ENCODE measurements around the gene SH3TC1.

Gene SH3TC1

DNA sequence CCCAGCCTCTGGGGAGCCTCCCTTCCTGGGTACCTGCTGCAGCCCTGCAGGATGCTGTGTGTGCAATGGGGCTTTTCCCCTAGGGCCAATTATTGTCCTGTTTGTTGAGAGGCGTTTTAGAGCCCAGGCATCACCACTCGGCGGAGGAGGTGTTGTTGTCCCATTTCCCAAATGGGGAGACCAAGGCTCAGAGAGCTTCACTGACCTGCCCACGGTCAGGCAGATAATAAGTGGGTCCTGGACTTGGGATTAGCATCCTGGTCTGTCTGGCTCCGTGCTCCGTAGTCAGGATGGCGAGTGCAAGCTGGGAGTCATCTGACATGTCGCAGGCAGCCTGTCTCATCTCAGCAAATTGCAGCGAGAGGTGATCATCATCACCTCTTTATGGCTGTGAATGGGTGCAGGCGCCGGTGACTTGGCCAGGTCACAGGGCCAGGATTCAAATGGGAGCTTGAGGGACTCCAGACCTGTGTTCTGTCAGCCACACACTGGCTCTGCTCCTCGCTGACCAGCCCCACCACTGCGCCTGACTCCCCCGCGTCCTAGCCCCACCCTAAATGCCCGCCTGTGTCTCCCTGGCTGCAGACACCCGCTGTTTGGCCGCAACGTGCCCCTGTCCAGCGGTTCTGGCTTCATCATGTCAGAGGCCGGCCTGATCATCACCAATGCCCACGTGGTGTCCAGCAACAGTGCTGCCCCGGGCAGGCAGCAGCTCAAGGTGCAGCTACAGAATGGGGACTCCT, 87.1 kb downstream of the SH3TC1 start:
- peaks cover 4% of the 10 kb centered on the region; the same call in 1 of the 2 replicates for H3K27me3 ChIP-seq (ENCODE audit: insufficient read depth, low read length)
- H3K27ac ChIP-seq (ENCODE audit: low read depth, low read length, poor library complexity, severe bottlenecking), result no peak overlapping the region
- H3K4me1 ChIP-seq (ENCODE audit: insufficient read depth, low read length, severe bottlenecking), result peaks cover 39% of the 10 kb centered on the region
- H3K9me3 ChIP-seq (ENCODE audit: low read length), result no peaks in the 10 kb centered on the region
- TF ChIP-seq, protein P1, sequence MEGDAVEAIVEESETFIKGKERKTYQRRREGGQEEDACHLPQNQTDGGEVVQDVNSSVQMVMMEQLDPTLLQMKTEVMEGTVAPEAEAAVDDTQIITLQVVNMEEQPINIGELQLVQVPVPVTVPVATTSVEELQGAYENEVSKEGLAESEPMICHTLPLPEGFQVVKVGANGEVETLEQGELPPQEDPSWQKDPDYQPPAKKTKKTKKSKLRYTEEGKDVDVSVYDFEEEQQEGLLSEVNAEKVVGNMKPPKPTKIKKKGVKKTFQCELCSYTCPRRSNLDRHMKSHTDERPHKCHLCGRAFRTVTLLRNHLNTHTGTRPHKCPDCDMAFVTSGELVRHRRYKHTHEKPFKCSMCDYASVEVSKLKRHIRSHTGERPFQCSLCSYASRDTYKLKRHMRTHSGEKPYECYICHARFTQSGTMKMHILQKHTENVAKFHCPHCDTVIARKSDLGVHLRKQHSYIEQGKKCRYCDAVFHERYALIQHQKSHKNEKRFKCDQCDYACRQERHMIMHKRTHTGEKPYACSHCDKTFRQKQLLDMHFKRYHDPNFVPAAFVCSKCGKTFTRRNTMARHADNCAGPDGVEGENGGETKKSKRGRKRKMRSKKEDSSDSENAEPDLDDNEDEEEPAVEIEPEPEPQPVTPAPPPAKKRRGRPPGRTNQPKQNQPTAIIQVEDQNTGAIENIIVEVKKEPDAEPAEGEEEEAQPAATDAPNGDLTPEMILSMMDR (IDR thresholded peaks at IDR 0.05; ENCODE audit: low read length), result no peak
- no peak for TF ChIP-seq EZH2 (IDR thresholded peaks at IDR 0.05; ENCODE audit: borderline replicate concordance, low read length)
- no peak overlapping the region for H3K4me2 ChIP-seq (ENCODE audit: low read length)
- H3F3A ChIP-seq (ENCODE audit: insufficient read depth, low read length), result no peaks in the 10 kb centered on the region
- no peak overlapping the region for H3K9ac ChIP-seq (ENCODE audit: low read length)
- H3K79me2 ChIP-seq (ENCODE audit: insufficient read depth, low read length), result no peaks in the 10 kb centered on the region
- H2AFZ ChIP-seq (ENCODE audit: low read length), result no peak overlapping the region
- H3K9me2 ChIP-seq (ENCODE audit: low read depth, low read length), result no peaks in the 10 kb centered on the region
- no peaks in the 10 kb centered on the region for H3K36me3 ChIP-seq (ENCODE audit: insufficient read depth, low read length)
- no peaks in the 10 kb centered on the region for H4K20me1 ChIP-seq (ENCODE audit: insufficient read depth, low read length)
- no peak overlapping the region for H3K4me3 ChIP-seq (ENCODE audit: low read depth, low read length, poor library complexity, severe bottlenecking)

DNA sequence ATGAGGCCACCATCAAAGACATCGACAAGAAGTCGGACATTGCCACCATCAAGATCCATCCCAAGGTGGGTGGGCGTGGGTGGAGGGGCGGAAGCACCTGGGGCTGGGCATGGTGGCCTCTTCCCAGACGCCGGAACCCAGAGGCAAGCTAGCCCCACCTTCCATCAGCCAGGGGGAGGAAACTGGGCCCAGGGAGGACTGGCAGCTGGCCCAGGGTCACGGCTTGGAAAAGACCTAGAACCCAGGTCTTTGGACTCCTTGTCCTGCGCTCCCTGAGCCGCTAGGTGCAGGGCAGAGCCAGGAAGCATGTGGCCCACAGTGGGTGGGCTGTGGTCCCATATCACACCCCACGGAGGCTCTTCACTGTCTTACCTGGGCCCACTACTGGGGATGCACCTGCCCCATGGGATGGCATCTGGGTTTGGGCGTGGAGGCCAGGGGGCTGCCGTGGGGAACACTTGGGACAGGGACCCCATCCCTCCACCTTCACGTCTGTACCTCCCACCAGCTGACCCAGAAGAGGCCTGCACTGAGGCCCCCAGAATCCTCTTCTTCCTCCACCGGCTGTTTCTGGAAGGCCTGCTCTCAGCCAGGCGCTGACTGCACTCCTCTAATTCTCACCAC, 87.7 kb downstream of the SH3TC1 start:
- no peaks in the 10 kb centered on the region for H3K9me3 ChIP-seq (ENCODE audit: low read length)
- H3F3A ChIP-seq (ENCODE audit: insufficient read depth, low read length), result no peaks in the 10 kb centered on the region
- no peaks in the 10 kb centered on the region for H3K79me2 ChIP-seq (ENCODE audit: insufficient read depth, low read length)
- no peak overlapping the region for H3K27ac ChIP-seq (ENCODE audit: low read depth, low read length, poor library complexity, severe bottlenecking)
- peaks cover 43% of the 10 kb centered on the region for H3K4me1 ChIP-seq (ENCODE audit: insufficient read depth, low read length, severe bottlenecking)
- H2AFZ ChIP-seq (ENCODE audit: low read length), result no peak overlapping the region
- H3K27me3 ChIP-seq (ENCODE audit: insufficient read depth, low read length), result peaks cover 4% of the 10 kb centered on the region; the same call in 1 of the 2 replicates
- no peaks in the 10 kb centered on the region for H3K36me3 ChIP-seq (ENCODE audit: insufficient read depth, low read length)
- H3K4me2 ChIP-seq (ENCODE audit: low read length), result no peak overlapping the region
- H3K9ac ChIP-seq (ENCODE audit: low read length), result no peak overlapping the region
- no peak overlapping the region for H3K4me3 ChIP-seq (ENCODE audit: low read depth, low read length, poor library complexity, severe bottlenecking)
- H3K9me2 ChIP-seq (ENCODE audit: low read depth, low read length), result no peaks in the 10 kb centered on the region
- no peaks in the 10 kb centered on the region for H4K20me1 ChIP-seq (ENCODE audit: insufficient read depth, low read length)
- TF ChIP-seq, protein P1 (IDR thresholded peaks at IDR 0.05; ENCODE audit: low read length), result no peak
- no peak for TF ChIP-seq EZH2 (IDR thresholded peaks at IDR 0.05; ENCODE audit: borderline replicate concordance, low read length)

DNA sequence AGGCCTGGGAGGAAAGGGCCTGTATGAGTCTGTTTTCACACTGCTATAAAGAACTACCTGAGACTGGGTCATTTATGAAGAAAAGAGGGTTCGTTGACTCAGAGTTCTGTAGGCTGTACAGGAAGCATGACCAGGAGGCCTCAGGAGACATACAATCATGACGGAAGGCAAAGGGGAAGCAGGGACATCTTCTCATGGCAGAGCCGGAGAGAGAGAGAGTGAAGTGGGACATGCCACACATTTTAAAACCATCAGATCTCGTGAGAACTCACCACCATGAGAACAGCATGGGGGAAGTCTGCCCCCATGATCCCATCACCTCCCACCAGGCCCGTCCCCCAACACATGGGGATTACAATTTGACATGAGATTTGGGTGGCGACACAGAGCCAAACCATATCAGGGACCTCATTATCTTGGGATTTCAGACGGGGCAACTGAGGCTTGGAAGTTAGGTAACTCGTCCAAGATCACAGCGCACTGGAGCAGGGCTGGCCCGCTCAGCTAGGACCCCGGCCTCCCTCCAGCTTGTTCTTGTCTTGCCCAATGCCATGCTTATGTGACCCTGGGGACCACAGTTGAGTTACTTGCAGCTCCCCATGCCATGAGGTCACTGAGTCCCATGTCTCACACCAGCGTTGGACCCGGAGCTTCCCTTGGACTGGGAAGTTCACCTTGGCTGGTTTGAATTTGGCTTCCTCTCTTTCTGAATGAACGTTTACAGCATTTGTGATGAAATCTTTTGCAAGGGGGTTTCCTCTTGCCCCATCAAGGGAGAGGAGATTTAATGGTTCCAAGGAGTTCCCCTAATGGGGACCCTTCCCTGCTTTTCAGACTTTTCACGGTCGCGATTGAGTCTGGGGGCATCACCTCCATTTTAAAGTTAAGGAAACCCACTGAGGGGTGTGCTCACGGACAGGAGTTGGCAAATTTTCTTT, 88.5 kb downstream of the SH3TC1 start:
- no peak for TF ChIP-seq EZH2 (IDR thresholded peaks at IDR 0.05; ENCODE audit: borderline replicate concordance, low read length)
- TF ChIP-seq, protein P1 (IDR thresholded peaks at IDR 0.05; ENCODE audit: low read length), result no peak
- Histone ChIP-seq H3K4me3 (ENCODE audit: low read depth, low read length, poor library complexity, severe bottlenecking) (no peak overlapping the region), H3K27ac (ENCODE audit: low read depth, low read length, poor library complexity, severe bottlenecking) (no peak overlapping the region), H3F3A (ENCODE audit: insufficient read depth, low read length) (no peaks in the 10 kb centered on the region), H3K36me3 (ENCODE audit: insufficient read depth, low read length) (no peaks in the 10 kb centered on the region), H3K4me1 (ENCODE audit: insufficient read depth, low read length, severe bottlenecking) (peaks cover 43% of the 10 kb centered on the region), H3K79me2 (ENCODE audit: insufficient read depth, low read length) (no peaks in the 10 kb centered on the region), H2AFZ (ENCODE audit: low read length) (no peak overlapping the region), H4K20me1 (ENCODE audit: insufficient read depth, low read length) (no peaks in the 10 kb centered on the region), H3K9ac (ENCODE audit: low read length) (no peak overlapping the region), H3K27me3 (ENCODE audit: insufficient read depth, low read length) (no peaks in the 10 kb centered on the region), H3K9me3 (ENCODE audit: low read length) (no peaks in the 10 kb centered on the region), H3K9me2 (ENCODE audit: low read depth, low read length) (no peaks in the 10 kb centered on the region), H3K4me2 (ENCODE audit: low read length) (no peak overlapping the region)
